GM18870 (cell line): ENCODE data around the gene PCDHGB2.
A peak's percentile ranks its signal among the peaks of the same experiment; 100 is the strongest.
"Not testable (repeated sequence)": the region's sequence is repeated elsewhere in the genome, so short reads cannot be mapped to it uniquely, and the experiment has no call there.

Experiments
- ATAC-seq: cut with Tn5 transposase; IDR thresholded peaks from one replicate; pipeline ENCODE4 v1.9.1; 2021; ENCODE audit warnings: moderate library complexity; ENCODE audit not compliant: unreplicated experiment

PCDHGB2 gene

GRCh38 chr5:141359790-141360426, at the start of gene PCDHGB2:
Gene PCDHGB2 (plus strand): TSS chr5:141359994. CDS start chr5:141360136, 142 bp downstream.
- peak; percentile 61 for ATAC-seq

DNA sequence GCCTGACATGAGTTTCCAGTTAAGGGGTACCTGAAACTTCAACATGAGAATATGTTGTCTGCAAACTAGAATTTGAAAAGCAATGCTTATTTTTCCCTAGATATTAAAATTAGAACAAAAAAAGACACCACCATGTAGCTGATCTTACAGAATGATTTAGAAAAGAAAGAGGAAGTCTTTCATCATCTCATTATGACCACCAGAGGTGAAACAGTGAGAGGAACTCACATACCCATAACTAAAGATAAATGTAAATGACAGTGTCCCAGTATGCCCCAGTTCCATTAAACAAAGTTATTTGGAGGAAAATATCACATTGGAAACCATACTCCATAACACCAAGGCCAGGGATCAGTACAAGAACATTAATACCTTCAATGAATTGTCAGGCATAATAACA, 46.1 kb upstream of the PCDHGB2 start:
- no peak for ATAC-seq

GRCh38 chr5:141316963-141317362, 42.8 kb upstream of the PCDHGB2 start:
- not testable (repeated sequence) for ATAC-seq

- no peak for ATAC-seq
Observed at GRCh38 chr5:141319202-141319601, 40.6 kb upstream of the PCDHGB2 start.

- no peak for ATAC-seq
Observed at GRCh38 chr5:141319699-141320098, 40.1 kb upstream of the PCDHGB2 start.

DNA sequence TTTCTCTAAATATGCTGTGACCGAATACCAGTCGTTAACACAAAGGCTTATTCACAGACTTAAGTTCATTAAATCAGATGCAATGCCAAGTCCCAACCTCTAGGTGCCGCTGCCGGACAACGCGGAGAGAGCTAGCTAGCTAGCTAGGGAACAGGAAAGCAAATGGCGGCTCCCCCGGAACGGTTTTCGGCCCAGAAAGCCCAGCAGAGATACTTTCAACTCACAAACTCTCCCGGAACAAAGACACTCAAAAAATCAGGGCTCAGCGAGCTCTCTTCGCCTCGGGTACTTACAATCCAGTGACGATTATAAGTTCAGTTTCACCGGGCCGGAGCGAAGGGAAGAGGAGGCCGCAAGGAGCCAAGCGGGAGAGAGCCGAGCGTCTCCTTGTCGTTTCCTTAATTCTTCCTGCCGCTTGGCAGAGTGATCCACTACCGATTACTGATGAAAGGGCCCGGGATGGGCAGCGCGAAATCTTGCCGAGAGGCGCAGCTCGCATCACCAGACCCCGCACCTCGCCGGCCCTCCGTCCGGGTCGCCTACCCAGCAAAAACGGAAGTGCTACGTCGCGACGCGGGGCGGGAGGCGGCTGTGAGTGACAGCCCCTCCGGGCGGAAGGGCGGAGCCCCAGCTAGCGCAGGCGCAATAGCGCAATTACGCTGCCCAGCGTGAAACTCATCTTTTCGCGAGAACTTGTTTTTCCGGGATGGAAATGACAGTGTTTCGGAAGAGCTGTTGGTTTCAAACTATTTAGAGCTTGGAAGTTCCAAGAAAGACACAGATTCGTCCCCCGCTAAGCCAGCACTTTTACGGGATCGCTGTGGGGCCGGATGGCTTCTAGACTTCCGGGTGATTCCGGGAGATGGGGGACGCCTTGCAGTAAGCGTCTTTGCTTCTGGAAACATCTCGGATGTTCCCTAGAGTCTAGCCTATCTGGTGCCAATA, 39.3 kb upstream of the PCDHGB2 start, which contains the start of gene TAF7:
Gene TAF7, minus strand, starts transcription at position 560 of the 945 bp plus-strand sequence. CDS start 740 bp downstream, outside the sequence.
- peak; percentile 83 for ATAC-seq

DNA sequence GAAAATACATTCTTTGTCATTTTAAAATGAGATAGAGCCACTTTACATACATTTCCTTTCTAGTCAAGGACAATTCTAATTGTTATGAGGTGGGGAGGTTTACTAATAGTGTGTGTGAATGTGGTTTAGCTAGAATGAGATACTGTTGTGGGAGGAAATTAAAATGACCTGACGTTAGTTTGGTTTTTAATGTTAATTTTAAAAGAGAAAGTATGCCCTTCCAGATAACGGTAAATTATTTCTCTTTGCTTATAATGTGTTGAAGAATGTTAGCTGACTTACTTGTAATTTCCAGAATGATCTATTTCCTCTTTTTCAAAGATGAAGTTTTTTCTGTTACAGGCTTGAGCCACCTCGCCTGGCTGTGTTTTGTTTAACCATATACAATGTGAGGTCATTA, 37.5 kb upstream of the PCDHGB2 start:
- ATAC-seq = no peak

GRCh38 chr5:141326088-141326854, 33.5 kb upstream of the PCDHGB2 start:
- ATAC-seq = peak; percentile 88

DNA sequence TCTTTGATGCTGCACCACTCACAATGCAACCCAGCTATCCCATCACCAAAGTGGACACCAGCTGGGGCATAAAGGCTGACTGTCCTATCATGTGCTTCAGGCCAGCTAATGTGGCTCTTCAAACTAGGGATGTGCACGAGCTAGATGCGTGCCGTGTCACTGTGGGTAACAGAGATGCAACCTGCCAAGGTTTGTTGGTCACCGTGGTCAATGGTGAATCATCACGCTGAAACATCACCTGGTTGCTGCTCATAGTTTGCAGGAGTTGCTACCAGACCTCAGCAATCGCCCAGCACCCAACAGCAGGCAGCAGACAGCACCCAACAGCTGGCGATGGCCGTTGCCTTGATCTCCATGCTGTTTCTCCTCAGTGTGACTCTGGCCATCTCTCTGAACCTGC, 31.6 kb upstream of the PCDHGB2 start:
- ATAC-seq = no peak

GRCh38 chr5:141330299-141331080, 29.3 kb upstream of the PCDHGB2 start, which contains the start of gene PCDHGA1:
Gene PCDHGA1 (plus strand): TSS chr5:141330514.
- no peak for ATAC-seq

- ATAC-seq = not testable (repeated sequence)
Observed at GRCh38 chr5:141332571-141332970, 27.2 kb upstream of the PCDHGB2 start.

- no peak for ATAC-seq
Observed at GRCh38 chr5:141338538-141339306, 21.1 kb upstream of the PCDHGB2 start, which contains the start of gene PCDHGA2. Gene PCDHGA2 (plus strand): TSS chr5:141338760.

DNA sequence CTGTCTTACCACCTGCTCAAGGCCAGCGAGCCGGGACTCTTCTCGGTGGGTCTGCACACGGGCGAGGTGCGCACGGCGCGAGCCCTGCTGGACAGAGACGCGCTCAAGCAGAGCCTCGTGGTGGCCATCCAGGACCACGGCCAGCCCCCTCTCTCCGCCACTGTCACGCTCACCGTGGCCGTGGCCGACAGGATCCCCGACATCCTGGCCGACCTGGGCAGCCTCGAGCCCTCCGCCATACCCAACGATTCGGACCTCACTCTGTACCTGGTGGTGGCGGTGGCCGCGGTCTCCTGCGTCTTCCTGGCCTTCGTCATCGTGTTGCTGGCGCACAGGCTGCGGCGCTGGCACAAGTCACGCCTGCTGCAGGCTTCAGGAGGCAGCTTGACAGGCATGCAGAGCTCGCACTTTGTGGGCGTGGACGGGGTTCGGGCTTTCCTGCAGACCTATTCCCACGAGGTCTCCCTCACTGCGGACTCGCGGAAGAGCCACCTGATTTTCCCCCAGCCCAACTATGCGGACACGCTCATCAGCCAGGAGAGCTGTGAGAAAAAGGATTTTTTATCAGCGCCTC, 18.9 kb upstream of the PCDHGB2 start:
- not testable (repeated sequence) for ATAC-seq

- ATAC-seq = no peak
Observed at GRCh38 chr5:141342773-141343172, 17.0 kb upstream of the PCDHGB2 start.

DNA sequence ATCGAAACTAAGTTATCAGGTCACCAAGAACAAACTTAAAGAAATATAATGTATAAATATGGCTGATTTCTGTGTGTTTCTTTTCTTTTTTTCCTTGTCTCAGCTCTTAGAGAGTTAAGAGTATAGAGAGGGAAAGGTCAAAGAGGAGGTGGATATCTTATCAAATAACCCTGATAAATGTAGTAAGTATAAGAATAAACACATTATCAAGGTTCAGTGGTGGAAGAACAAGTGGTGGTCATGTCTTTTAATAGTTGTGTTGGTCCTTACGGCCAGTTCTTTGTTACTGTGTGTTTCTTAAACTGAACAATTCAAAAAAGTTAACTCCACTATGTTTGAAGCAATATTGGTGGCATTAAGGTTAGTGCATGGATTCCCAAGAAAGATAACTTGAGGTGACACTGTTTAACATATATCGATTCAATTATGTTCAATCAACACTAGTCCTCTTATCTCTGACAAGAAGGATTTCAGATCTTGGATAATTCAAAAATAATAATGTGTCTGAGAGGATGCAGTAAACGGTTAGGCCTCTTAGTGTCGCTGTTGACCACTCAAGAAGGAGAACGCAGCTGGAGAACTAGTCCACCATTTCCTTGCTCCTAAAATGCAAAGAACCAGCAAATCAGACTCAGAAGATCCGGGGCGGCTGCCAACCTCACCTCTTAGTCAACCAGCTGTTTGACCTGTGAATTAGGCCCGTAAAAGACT, 16.4 kb upstream of the PCDHGB2 start, which contains the start of gene PCDHGA3:
Gene PCDHGA3, plus strand, starts transcription at position 588 of the 711 bp plus-strand sequence. CDS start 205 bp downstream, outside the sequence.
- ATAC-seq = no peak

DNA sequence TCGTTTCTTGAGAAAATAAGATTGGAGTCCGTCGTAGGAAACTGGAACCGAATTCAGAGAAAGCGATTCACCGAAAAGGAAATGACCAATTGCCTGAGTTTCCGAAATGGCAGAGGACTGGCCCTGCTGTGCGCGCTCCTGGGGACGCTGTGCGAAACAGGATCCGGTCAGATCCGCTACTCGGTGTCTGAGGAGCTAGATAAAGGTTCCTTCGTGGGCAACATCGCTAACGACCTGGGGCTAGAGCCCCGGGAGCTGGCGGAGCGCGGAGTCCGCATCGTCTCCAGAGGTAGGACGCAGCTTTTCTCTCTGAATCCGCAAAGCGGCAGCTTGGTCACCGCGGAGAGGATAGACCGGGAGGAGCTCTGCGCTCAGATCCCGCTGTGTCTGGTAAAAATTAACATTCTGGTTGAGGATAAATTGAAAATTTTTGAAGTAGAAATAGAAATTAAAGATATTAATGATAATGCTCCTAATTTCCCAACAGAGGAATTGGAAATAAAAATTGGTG, 15.8 kb upstream of the PCDHGB2 start:
- ATAC-seq = no peak

GRCh38 chr5:141345327-141345726, 14.5 kb upstream of the PCDHGB2 start:
- ATAC-seq = no peak

GRCh38 chr5:141346017-141346416, 13.8 kb upstream of the PCDHGB2 start:
- ATAC-seq = not testable (repeated sequence)
